HL-60 (cell line): ENCODE results near the gene FARS2.
A peak's percentile ranks its signal among the peaks of the same experiment; 100 is the strongest.
"Not testable (repeated sequence)": the region's sequence is repeated elsewhere in the genome, so short reads cannot be mapped to it uniquely, and the experiment has no call there.

Experiments used
- DNase-seq, 2 experiments: peaks; one replicate each; pipeline ENCODE4 v3.0.0-alpha.2; 2010 to 2020; ENCODE audit warnings: low read depth in 1 of 2, low spot score in 1 of 2
- H3K27ac ChIP-seq: fragments of 250-450 bp; sonication (Bioruptor Pico); replicated peaks from 2 replicates; pipeline ENCODE4 v1.5.1; 2020; ENCODE audit warnings: mild to moderate bottlenecking, moderate library complexity
- H3K27me3 ChIP-seq: fragments of 250-450 bp; sonication (Bioruptor Pico); 2 replicates; pipeline ENCODE4 v1.5.1; 2021; ENCODE audit warnings: mild to moderate bottlenecking, moderate library complexity; ENCODE audit not compliant: insufficient read depth, poor library complexity, severe bottlenecking
- H3K4me3 ChIP-seq: replicated peaks from 2 replicates; pipeline ENCODE4 v1.5.1; 2011; ENCODE audit warnings: mild to moderate bottlenecking, control low read depth, low read length; ENCODE audit not compliant: insufficient read depth
- CTCF ChIP-seq: IDR thresholded peaks from one replicate; pipeline ENCODE4 v1.5.1; 2011; ENCODE audit warnings: low read length, control low read depth, inconsistent platforms; ENCODE audit not compliant: insufficient read depth
- GABPA ChIP-seq: IDR thresholded peaks from 2 replicates; pipeline ENCODE4 v1.6.1; 2012; ENCODE audit warnings: low read depth
- POLR2AphosphoS5 ChIP-seq: IDR thresholded peaks from 2 replicates; pipeline ENCODE4 v1.6.1; 2012; ENCODE audit warnings: low read depth
- REST ChIP-seq: IDR thresholded peaks from 2 replicates; pipeline ENCODE4 v1.6.1; 2012; ENCODE audit warnings: low read depth; ENCODE audit not compliant: insufficient replicate concordance
- SPI1 ChIP-seq: IDR thresholded peaks from 2 replicates; pipeline ENCODE4 v1.6.1; 2012; ENCODE audit warnings: low read depth, mild to moderate bottlenecking, borderline replicate concordance

Gene FARS2

GRCh38 chr6:5653801-5654200 is 392.5 kb downstream of the FARS2 start:
- TF ChIP-seq POLR2AphosphoS5: no peak
- no peak for TF ChIP-seq CTCF
- no peak for TF ChIP-seq REST
- Histone ChIP-seq H3K27me3 (no peaks in the 10 kb centered on the region), H3K27ac (no peak overlapping the region), H3K4me3 (no peak overlapping the region)
- no peak for DNase-seq

GRCh38 chr6:5656226-5656625 is 394.9 kb downstream of the FARS2 start:
- Histone ChIP-seq H3K27ac (no peak overlapping the region), H3K27me3 (no peaks in the 10 kb centered on the region), H3K4me3 (no peak overlapping the region)
- TF ChIP-seq GABPA (no peak), CTCF (no peak)
- DNase-seq: no peak

GRCh38 chr6:5656695-5657094 is 395.4 kb downstream of the FARS2 start:
- not testable (repeated sequence) for DNase-seq, H3K27me3 ChIP-seq, H3K4me3 ChIP-seq
- peak overlapping the region; percentile 86 for H3K27ac ChIP-seq

- H3K4me3 ChIP-seq: no peak overlapping the region
- H3K27ac ChIP-seq: peak overlapping the region; percentile 86
- peak; percentile 54; the same call in 1 of the 2 replicates for TF ChIP-seq SPI1
- no peak for TF ChIP-seq CTCF
- TF ChIP-seq REST: no peak
- peak; percentile 67 to 87 for DNase-seq
- no peaks in the 10 kb centered on the region for H3K27me3 ChIP-seq
These were observed 396.5 kb downstream of the FARS2 start for GRCh38 chr6:5657684-5658430.
